Endothelial cell of umbilical vein (primary cell): ENCODE data around the gene ZSWIM2. TPM values are rescaled to one million over a fixed set of nuclear protein-coding genes. Genes with fewer than 3 reads are reported as not detected.
"Not testable (repeated sequence)": the region's sequence is repeated elsewhere in the genome, so short reads cannot be mapped to it uniquely, and the experiment has no call there.

ENCODE experiments used
- BruUV-seq: library from RNA; stranded (reverse); fragments of 400-500 nt; replicated peaks from 2 replicates; lab custom pipeline; 2021; lab: Mats Ljungman, UMichigan
- CTCF ChIA-PET: fragments of 300-600, 350-600 bp; sonication (Branson Sonifier 250); formaldehyde crosslinking; loops from one replicate; lab custom pipeline; 2021; ENCODE audit warnings: antibody characterized with exemption, inconsistent platforms; lab: Charles Lee
- POLR2A ChIA-PET: fragments of 300-600, 350-600 bp; sonication (Branson Sonifier 250); formaldehyde crosslinking; loops from one replicate; lab custom pipeline; 2021; ENCODE audit warnings: antibody characterized with exemption, inconsistent platforms; lab: Charles Lee
- DNase-seq: peaks from one replicate; pipeline ENCODE4 v3.0.0-alpha.2; 2011; ENCODE audit warnings: low read depth, low spot score
- FAIRE-seq: peaks from 2 replicates; lab custom pipeline; 2011; peaks lifted over from hg19 to GRCh38; lab: Jason Lieb, UNC
- H2AFZ ChIP-seq: 2 replicates; pipeline ENCODE4 v1.6.0; 2012; ENCODE audit warnings: low read depth, low read length, control low read depth, inconsistent platforms
- H3K27ac ChIP-seq: 2 replicates; pipeline ENCODE4 v1.5.1; 2011; ENCODE audit warnings: low read depth, mild to moderate bottlenecking, control low read depth, low read length, moderate library complexity; ENCODE audit not compliant: insufficient read depth
- H3K27me3 ChIP-seq, 2 experiments: 2 replicates each; pipeline versions ENCODE4 v1.6.0 to v1.6.1; 2011; ENCODE audit warnings: low read length in 2 of 2, mixed read lengths in 1 of 2; ENCODE audit not compliant: control insufficient read depth in 2 of 2, insufficient read depth in 2 of 2
- H3K36me3 ChIP-seq, 2 experiments: 2 replicates in 1 of 2; 3 replicates in 1 of 2; pipeline ENCODE4 v1.5.1; 2011; ENCODE audit warnings: low read length in 2 of 2, mild to moderate bottlenecking in 1 of 2, moderate library complexity in 1 of 2; ENCODE audit not compliant: control insufficient read depth in 2 of 2, insufficient read depth in 2 of 2; ENCODE audit errors: extremely low read depth in 1 of 2
- H3K4me1 ChIP-seq: 3 replicates; pipeline ENCODE4 v1.5.1; 2011; ENCODE audit warnings: mild to moderate bottlenecking, low read length; ENCODE audit not compliant: control insufficient read depth, insufficient read depth; ENCODE audit errors: extremely low read depth
- H3K4me2 ChIP-seq: 2 replicates; pipeline ENCODE4 v1.6.1; 2011; ENCODE audit warnings: low read length, control low read depth, mixed read lengths; ENCODE audit not compliant: insufficient read depth
- H3K4me3 ChIP-seq, 3 experiments: fragments of 200-600 bp in 1 of 3; sonication (generic), shearing (Covaris generic) in 1 of 3; replicated peaks in 1 of 3; 2 replicates each; pipeline ENCODE4 v1.5.1; 2011 to 2016; ENCODE audit warnings: control low read depth in 3 of 3, low read length in 3 of 3, mild to moderate bottlenecking in 2 of 3, inconsistent platforms in 1 of 3, low read depth in 1 of 3, moderate library complexity in 1 of 3; ENCODE audit not compliant: insufficient read depth in 1 of 3
- H3K79me2 ChIP-seq: 2 replicates; pipeline ENCODE4 v1.6.0; 2012; ENCODE audit warnings: low read length, inconsistent platforms; ENCODE audit not compliant: control insufficient read depth, insufficient read depth
- H3K9ac ChIP-seq: replicated peaks from 2 replicates; pipeline ENCODE3; 2011; ENCODE audit warnings: low read length, control low read depth; ENCODE audit not compliant: insufficient read depth; ENCODE audit errors: extremely low read depth
- H3K9me1 ChIP-seq: replicated peaks from 3 replicates; pipeline ENCODE4 v1.6.0; 2011; ENCODE audit warnings: mild to moderate bottlenecking, low read length; ENCODE audit not compliant: control insufficient read depth, insufficient read depth; ENCODE audit errors: extremely low read depth
- H3K9me3 ChIP-seq: replicated peaks from 2 replicates; pipeline ENCODE4 v1.5.1; 2012; ENCODE audit warnings: low read length, inconsistent platforms; ENCODE audit not compliant: control insufficient read depth, insufficient read depth
- H4K20me1 ChIP-seq: replicated peaks from 2 replicates; pipeline ENCODE3; 2011; ENCODE audit warnings: mild to moderate bottlenecking, low read length; ENCODE audit not compliant: control insufficient read depth, insufficient read depth; ENCODE audit errors: extremely low read depth
- CTCF ChIP-seq, 2 donors: IDR thresholded peaks; 1 replicate in 1 of 2; 2 replicates in 1 of 2; pipeline ENCODE4 v1.5.1; 2011; ENCODE audit warnings: low read length in 2 of 2, mild to moderate bottlenecking in 2 of 2, moderate library complexity in 2 of 2, control low read depth in 1 of 2, inconsistent platforms in 1 of 2, low read depth in 1 of 2; ENCODE audit not compliant: insufficient read depth in 1 of 2; ENCODE audit errors: extremely low read depth in 1 of 2
- EZH2 ChIP-seq: IDR thresholded peaks from 2 replicates; pipeline ENCODE4 v1.6.1; 2012; ENCODE audit warnings: borderline replicate concordance, low read depth, mild to moderate bottlenecking, moderate library complexity, low read length, inconsistent platforms; ENCODE audit not compliant: severe bottlenecking
- GATA2 ChIP-seq: IDR thresholded peaks from 2 replicates; pipeline ENCODE4 v1.7.0; 2011; ENCODE audit warnings: low read depth, mild to moderate bottlenecking, moderate library complexity, mixed read lengths, low read length; ENCODE audit not compliant: insufficient read length, insufficient read depth
- JUN ChIP-seq: IDR thresholded peaks from 2 replicates; pipeline ENCODE4 v1.6.1; 2011; ENCODE audit warnings: borderline replicate concordance, low read depth; ENCODE audit not compliant: insufficient read length, insufficient read depth
- MYC ChIP-seq: IDR thresholded peaks from one replicate; pipeline ENCODE4 v1.6.1; 2011; ENCODE audit warnings: mild to moderate bottlenecking, low read depth, low read length
- POLR2A ChIP-seq: IDR thresholded peaks from 2 replicates; pipeline ENCODE4 v1.6.1; 2012; ENCODE audit warnings: low read depth, mild to moderate bottlenecking, control low read depth, low read length
- POLR2AphosphoS5 ChIP-seq: IDR thresholded peaks from 2 replicates; pipeline ENCODE4 v1.6.1; 2012; ENCODE audit warnings: low read depth, mild to moderate bottlenecking, control low read depth, low read length, moderate library complexity; ENCODE audit not compliant: insufficient read depth
- dilution Hi-C: fragments of 300-500 bp; cut with MboI; formaldehyde crosslinking; loops from one replicate; pipeline ENCODE4 v1.15.0; 2019; ENCODE audit warnings: low sequenced_read_pairs; ENCODE audit not compliant: extremely low pct_ligation_motif_present
- intact Hi-C: fragments of 100-400 bp; cut with micrococcal nuclease; formaldehyde crosslinking; loops from one replicate; pipeline ENCODE4 v1.10.0; 2022
- polyA plus RNA-seq, 4 experiments: library from polyadenylated mRNA; depleted of rRNA in 3 of 4; stranded (reverse) in 3 of 4; unstranded in 1 of 4; fragments of >200 nt; gene quantifications; 2 replicates each; pipeline versions ENCODE4 v1.2.1 to v1.2.3, GENCODE V29; 2011 to 2012; ENCODE audit warnings: missing spikeins in 1 of 4
- total RNA-seq: library from RNA; stranded (reverse); gene quantifications from 2 replicates; pipeline ENCODE4 v1.2.3, GENCODE V29; 2021

ZSWIM2 gene
- total and polyA plus RNA-seq, 2 donors (not counting 3 experiments of a cell fraction or from before 2014, with no cell fraction given), result not detected

DNA sequence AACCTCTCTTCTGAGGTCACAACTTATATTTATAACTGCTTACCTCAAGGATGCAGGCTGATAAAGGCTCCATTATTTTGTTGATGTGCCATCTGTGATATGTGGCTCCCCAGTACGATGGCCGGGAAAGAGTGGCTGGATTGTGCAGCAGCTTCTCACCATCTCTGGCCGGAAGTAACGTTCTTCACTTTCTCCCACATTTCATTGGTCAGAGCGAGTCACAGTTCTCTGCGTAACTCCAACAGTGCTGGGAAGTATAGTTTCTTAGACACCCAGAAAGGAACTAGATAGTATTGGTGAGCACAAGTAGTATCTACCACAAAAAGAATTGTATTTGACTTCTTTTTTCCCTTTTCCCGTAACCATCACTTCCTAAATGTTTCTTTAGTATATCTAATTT, 28.7 kb downstream of the ZSWIM2 start:
- no TSS peak for BruUV-seq
- TF ChIP-seq EZH2 (no peak), GATA2 (no peak), POLR2A (no peak), CTCF (IDR thresholded peaks at IDR 0.05; ENCODE audit: extremely low read depth in 1 of 2, insufficient read depth in 1 of 2, low read depth in 1 of 2, low read length in 2 of 2) (no peak), POLR2AphosphoS5 (no peak), MYC (no peak), JUN (no peak)
- Histone ChIP-seq H3K4me1 (no peaks in the 10 kb centered on the region), H3K4me2 (no peak overlapping the region), H3K9me1 (no peaks in the 10 kb centered on the region), H3K27ac (no peak overlapping the region), H3K27me3 (peaks cover 0 to 2% of the 10 kb centered on the region in 2 experiments), H4K20me1 (no peaks in the 10 kb centered on the region), H3K4me3 (no peak overlapping the region), H3K9me3 (no peaks in the 10 kb centered on the region), H2AFZ (no peak overlapping the region), H3K36me3 (no peaks in the 10 kb centered on the region), H3K79me2 (no peaks in the 10 kb centered on the region), H3K9ac (no peak overlapping the region)
- CTCF ChIA-PET, result no interaction called here
- dilution Hi-C loops, result no loop called here
- POLR2A ChIA-PET, result no interaction called here
- DNase-seq (no peak), FAIRE-seq (no peak)
- intact Hi-C loops, result no loop called here

DNA sequence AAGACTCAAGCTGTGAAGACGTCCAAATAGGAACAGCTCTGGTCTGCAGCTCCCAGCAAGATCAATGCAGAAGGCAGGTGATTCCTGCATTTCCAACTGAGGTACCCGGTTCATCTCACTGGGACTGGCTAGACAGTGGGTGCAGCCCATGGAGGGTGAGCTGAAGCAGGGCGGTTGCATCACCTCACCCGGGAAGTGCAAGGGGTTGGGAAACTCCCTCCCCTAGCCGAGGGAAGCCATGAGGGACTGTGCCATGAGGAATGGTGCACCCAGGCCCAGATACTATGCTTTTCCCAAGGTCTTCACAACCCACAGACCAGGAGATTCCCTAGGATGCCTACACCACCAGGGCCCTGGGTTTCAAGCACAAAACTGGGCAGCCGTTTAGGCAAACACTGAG, 37.2 kb downstream of the ZSWIM2 start:
- H3K79me2 ChIP-seq, POLR2A ChIA-PET, H2AFZ ChIP-seq, H3K9me1 ChIP-seq, H3K4me1 ChIP-seq, H3K27ac ChIP-seq, CTCF ChIA-PET, DNase-seq, H3K27me3 ChIP-seq, H3K9ac ChIP-seq, dilution Hi-C loops, intact Hi-C loops, H3K4me2 ChIP-seq, FAIRE-seq, H3K9me3 ChIP-seq, BruUV-seq, H3K4me3 ChIP-seq, H4K20me1 ChIP-seq, H3K36me3 ChIP-seq: not testable (repeated sequence)
